Uterus (tissue), 2 donors: ENCODE measurements around the gene TTC9C.

ENCODE experiments used
- POLR2A ChIP-seq, 2 donors: fragments of 450-650 bp; IDR thresholded peaks; one replicate each; pipeline ENCODE4 v1.6.1; 2016; ENCODE audit warnings: antibody characterized with exemption in 2 of 2, mild to moderate bottlenecking in 1 of 2, moderate library complexity in 1 of 2
- TF ChIP-seq, protein P1 (sequence below), 4 experiments: fragments of 200-600 bp in 2 of 4; fragments of 450-650 bp in 2 of 4; sonication (generic) in 2 of 4; IDR thresholded peaks; one replicate each; pipeline ENCODE4 v1.5.1; 2016 to 2019; ENCODE audit warnings: antibody characterized with exemption in 4 of 4, mild to moderate bottlenecking in 2 of 4, moderate library complexity in 1 of 4

DNA sequence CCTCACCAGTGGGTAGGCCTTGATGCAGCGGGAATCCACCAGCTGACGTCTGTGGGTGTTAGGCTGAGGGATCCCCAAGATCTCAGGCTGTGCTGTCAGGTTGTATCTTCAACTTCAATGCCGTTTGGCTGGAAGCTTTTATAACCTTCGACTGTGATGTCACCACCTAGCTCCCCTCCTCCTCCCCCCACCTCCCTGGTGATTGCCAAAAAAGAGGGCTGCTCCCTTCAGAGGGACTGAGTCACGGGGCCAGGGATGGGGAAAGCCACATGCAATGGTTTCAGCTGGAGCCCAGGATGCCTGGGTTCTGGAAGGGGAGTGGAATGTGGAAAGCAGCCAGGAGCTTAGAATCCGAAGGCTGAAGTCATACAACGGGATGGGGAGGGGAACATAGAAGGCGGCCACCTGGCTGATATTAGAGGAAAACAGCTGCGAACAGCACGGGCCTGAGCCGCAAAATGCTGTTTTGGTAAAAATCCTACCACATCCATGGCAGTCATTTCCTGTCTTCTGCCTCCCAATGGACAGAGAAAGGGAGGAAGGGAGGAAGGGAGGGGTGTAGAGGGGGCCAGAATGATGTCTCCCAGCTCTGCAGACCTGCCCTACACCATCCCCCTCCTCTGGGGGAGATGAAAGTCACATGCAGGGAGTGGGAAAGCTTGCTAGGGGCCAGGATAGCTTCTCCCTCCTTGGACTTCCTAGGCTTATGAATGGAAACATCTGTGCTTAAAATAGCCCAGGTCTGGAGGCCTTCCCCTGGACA is 38.7 kb upstream of the TTC9C start, which contains the start of gene LRRN4CL:
- peak; percentile 58 to 68 for TF ChIP-seq POLR2A (IDR thresholded peaks at IDR 0.05)
- TF ChIP-seq, protein P1, sequence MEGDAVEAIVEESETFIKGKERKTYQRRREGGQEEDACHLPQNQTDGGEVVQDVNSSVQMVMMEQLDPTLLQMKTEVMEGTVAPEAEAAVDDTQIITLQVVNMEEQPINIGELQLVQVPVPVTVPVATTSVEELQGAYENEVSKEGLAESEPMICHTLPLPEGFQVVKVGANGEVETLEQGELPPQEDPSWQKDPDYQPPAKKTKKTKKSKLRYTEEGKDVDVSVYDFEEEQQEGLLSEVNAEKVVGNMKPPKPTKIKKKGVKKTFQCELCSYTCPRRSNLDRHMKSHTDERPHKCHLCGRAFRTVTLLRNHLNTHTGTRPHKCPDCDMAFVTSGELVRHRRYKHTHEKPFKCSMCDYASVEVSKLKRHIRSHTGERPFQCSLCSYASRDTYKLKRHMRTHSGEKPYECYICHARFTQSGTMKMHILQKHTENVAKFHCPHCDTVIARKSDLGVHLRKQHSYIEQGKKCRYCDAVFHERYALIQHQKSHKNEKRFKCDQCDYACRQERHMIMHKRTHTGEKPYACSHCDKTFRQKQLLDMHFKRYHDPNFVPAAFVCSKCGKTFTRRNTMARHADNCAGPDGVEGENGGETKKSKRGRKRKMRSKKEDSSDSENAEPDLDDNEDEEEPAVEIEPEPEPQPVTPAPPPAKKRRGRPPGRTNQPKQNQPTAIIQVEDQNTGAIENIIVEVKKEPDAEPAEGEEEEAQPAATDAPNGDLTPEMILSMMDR (IDR thresholded peaks at IDR 0.05), result peak in 1 of 4 experiments; percentile 16
